Measurements from ENCODE around the gene TCTA.

TCTA gene

DNA sequence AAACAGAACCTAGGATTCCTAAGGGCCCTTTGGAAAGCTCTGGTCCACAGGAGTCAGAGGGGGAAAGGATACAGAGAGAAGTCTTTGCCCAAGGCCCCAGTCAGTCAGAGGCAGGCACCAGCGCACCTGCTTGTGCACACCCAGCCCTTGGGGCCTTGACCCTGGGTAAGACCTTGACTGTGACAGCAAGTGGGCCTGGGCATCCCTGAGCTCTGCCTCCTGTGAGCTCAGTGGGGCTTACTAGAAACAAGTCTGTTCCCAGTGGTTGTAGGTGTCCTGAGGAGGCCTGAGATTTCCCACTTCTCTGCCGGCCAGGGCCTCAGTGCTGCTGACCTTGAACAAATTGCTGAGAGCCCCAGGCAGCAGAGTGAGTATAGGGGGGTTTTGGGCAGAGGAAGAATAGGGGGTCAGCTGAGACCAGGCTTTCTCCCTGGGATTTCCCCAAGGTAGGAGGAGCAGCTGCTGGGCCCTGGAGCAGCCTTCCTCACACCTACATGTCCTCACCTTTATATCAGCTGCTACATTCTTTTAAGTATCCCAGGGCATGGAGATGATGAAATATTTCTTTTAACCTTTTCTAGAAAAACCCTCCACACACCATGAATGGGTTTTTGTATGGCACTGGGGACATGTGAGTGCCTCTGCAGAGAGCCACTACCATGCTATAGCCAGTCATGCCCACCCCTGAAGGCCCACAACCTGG is 48.1 kb downstream of the TCTA start:
- Mint-ChIP-seq H3K27me3 (no peaks in the 10 kb centered on the region), H3K4me3 (no peak overlapping the region), H3K9me3 (no peaks in the 10 kb centered on the region), H3K27ac (no peak overlapping the region), H3K36me3 (no peaks in the 10 kb centered on the region), H3K4me1 (no peaks in the 10 kb centered on the region)
- DNase-seq (ENCODE audit: low spot score in 2 of 2) (no peak), ATAC-seq (ENCODE audit: low read depth) (no peak)

- Mint-ChIP-seq H3K27me3 (no peaks in the 10 kb centered on the region), H3K4me1 (no peaks in the 10 kb centered on the region), H3K4me3 (no peak overlapping the region), H3K27ac (no peak overlapping the region), H3K9me3 (no peaks in the 10 kb centered on the region), H3K36me3 (no peaks in the 10 kb centered on the region)
- ATAC-seq (ENCODE audit: low read depth) (no peak), DNase-seq (ENCODE audit: low spot score in 2 of 2) (no peak)
Measured at GRCh38 chr3:49460956-49461355, 48.7 kb downstream of the TCTA start.

DNA sequence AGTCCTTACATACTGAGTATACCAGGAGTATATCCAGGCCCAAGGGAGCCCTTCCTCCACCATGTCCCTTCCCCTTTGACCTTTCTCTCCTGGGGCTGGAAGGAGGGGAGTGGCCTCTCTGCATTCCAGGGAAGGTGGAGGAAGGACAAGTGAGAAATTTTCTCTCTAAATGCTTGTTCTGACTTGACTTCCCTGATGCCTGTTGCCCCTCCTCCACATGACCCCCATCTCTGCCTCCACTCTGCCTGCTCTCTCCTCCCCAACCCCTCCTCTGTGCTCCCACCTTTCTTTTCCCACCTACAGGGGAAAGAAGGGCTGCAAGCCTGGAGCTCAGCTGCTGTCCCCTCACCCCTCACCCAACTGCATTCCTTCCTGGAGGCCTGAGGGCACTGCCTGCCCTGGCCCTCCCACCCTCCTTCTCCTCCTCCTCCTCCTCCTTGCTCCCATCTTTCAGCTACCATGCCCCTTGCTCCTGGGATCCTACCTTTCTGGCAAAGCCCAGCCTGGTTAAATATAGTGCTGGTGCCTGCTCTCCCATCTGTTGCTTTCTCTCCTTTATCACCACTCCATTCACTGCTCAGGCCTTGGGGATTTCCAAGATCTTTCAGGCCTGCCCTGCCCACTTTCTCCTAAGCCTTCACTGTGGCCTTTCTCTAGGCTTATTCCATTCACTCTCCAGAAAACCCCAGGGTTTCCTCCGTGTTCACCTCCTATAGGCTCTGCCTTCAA is 49.4 kb downstream of the TCTA start:
- H3K9me3 Mint-ChIP-seq = no peaks in the 10 kb centered on the region
- H3K27me3 Mint-ChIP-seq = no peaks in the 10 kb centered on the region
- H3K4me1 Mint-ChIP-seq = no peaks in the 10 kb centered on the region
- H3K27ac Mint-ChIP-seq = no peak overlapping the region
- ATAC-seq (ENCODE audit: low read depth) (no peak), DNase-seq (ENCODE audit: low spot score in 2 of 2) (no peak)
- no peak overlapping the region for H3K4me3 Mint-ChIP-seq
- no peaks in the 10 kb centered on the region for H3K36me3 Mint-ChIP-seq

DNA sequence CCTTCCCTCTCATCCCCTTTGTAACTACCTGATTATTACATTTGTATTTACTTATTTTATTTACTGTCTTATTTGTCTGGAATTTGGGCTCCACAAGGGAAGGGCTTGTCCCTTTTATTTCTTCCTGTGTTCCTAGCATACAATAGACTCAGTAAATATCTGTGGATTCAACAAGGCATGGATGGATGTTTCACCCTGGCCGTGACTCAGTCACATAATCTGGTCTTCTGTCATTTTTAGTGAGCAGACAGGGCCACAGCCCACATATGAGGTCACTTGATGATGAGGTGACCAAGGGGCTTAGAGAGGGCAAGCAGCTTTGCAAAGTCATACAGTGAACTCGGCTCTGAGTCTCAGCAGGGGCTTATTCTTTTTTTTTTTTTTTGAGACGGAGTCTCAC is 50.0 kb downstream of the TCTA start:
- no peaks in the 10 kb centered on the region for H3K27me3 Mint-ChIP-seq
- DNase-seq (ENCODE audit: low spot score in 2 of 2) = no peak
- H3K4me1 Mint-ChIP-seq = no peaks in the 10 kb centered on the region
- ATAC-seq (ENCODE audit: low read depth) = no peak
- no peak overlapping the region for H3K27ac Mint-ChIP-seq
- no peak overlapping the region for H3K4me3 Mint-ChIP-seq
- H3K9me3 Mint-ChIP-seq = no peaks in the 10 kb centered on the region
- H3K36me3 Mint-ChIP-seq = no peaks in the 10 kb centered on the region

DNA sequence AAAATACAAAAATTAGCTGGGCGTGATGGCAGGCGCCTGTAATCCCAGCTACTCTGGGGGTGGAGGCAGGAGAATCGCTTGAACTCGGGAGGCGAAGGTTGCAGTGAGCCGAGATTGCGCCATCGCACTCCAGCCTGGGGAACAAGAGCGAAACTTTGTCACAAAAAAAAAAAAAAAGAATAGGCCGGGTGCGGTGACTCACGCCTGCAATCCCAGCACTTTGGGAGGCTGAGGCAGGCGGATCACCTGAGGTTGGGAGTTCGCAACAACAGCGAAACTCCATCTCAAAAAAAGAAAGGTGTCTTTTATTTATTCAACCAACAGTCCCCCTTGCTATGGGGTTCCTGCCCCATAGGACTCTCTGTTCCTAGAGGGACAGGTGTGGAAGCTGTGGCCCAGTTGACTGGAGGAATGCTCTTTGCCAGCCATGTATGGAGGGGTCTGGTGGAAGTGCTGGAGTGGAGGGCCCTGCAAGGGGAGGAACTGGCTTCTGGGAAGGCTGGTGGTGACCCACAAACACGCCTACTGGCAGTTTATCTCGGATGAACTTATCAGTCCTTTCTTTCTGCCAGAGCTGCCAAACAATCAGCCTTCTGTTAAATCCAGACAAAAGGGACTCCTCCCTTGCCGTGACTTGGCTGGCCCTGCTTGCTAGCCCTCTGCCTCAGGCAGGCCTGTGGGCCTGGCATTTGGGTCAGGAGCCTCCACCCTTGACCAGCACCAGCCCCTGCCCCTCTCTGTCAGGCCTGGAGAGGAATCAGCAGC is 53.2 kb downstream of the TCTA start:
- no peaks in the 10 kb centered on the region for H3K4me1 Mint-ChIP-seq
- ATAC-seq (ENCODE audit: low read depth) = no peak

More for the DNA sequence above, 53.2 kb downstream of the TCTA start:
- H3K9me3 Mint-ChIP-seq = no peaks in the 10 kb centered on the region
- no peak overlapping the region for H3K4me3 Mint-ChIP-seq
- no peaks in the 10 kb centered on the region for H3K36me3 Mint-ChIP-seq
- H3K27me3 Mint-ChIP-seq = no peaks in the 10 kb centered on the region
- DNase-seq (ENCODE audit: low spot score in 2 of 2) = no peak
- H3K27ac Mint-ChIP-seq = no peak overlapping the region

Measured in memory B cell (primary cell).